ENCODE measurements around the gene MFGE8.
A peak's percentile ranks its signal among the peaks of the same experiment; 100 is the strongest.
"Not testable (repeated sequence)": the region's sequence is repeated elsewhere in the genome, so short reads cannot be mapped to it uniquely, and the experiment has no call there.

MFGE8 gene

GRCh38 chr15:88913017-88913849, at the start of gene MFGE8:
Gene MFGE8, minus strand, starts transcription at chr15:88913379. Its CDS starts 60 bp downstream, at chr15:88913319.
- peak; percentile 82 for DNase-seq (ENCODE audit: low spot score)

- no peak for DNase-seq (ENCODE audit: low spot score)
Measured at GRCh38 chr15:88959445-88959844, 46.3 kb upstream of the MFGE8 start.

GRCh38 chr15:88956906-88957305, 43.7 kb upstream of the MFGE8 start:
- no peak for DNase-seq (ENCODE audit: low spot score)

- DNase-seq (ENCODE audit: low spot score) = no peak
Measured at GRCh38 chr15:88956263-88956662, 43.1 kb upstream of the MFGE8 start.

GRCh38 chr15:88954431-88955277, 41.5 kb upstream of the MFGE8 start:
- no peak for DNase-seq (ENCODE audit: low spot score)

- no peak for DNase-seq (ENCODE audit: low spot score)
Measured at GRCh38 chr15:88950600-88951160, 37.5 kb upstream of the MFGE8 start.

GRCh38 chr15:88949734-88950400, 36.7 kb upstream of the MFGE8 start:
- DNase-seq (ENCODE audit: low spot score) = no peak

GRCh38 chr15:88940110-88940675, 27.0 kb upstream of the MFGE8 start:
- no peak for DNase-seq (ENCODE audit: low spot score)

GRCh38 chr15:88939486-88939806, 26.3 kb upstream of the MFGE8 start:
- no peak for DNase-seq (ENCODE audit: low spot score)

- DNase-seq (ENCODE audit: low spot score) = no peak
Measured at GRCh38 chr15:88938802-88939485, 25.8 kb upstream of the MFGE8 start.

GRCh38 chr15:88934449-88934848, 21.3 kb upstream of the MFGE8 start:
- DNase-seq (ENCODE audit: low spot score) = not testable (repeated sequence)

- no peak for DNase-seq (ENCODE audit: low spot score)
Measured at GRCh38 chr15:88932875-88933330, 19.7 kb upstream of the MFGE8 start.

- DNase-seq (ENCODE audit: low spot score) = no peak
Measured at GRCh38 chr15:88932271-88932874, 19.2 kb upstream of the MFGE8 start.

- DNase-seq (ENCODE audit: low spot score) = no peak
Measured at GRCh38 chr15:88930579-88930978, 17.4 kb upstream of the MFGE8 start.

- DNase-seq (ENCODE audit: low spot score) = not testable (repeated sequence)
Measured at GRCh38 chr15:88929358-88930098, 16.3 kb upstream of the MFGE8 start.

GRCh38 chr15:88928192-88928591, 15.0 kb upstream of the MFGE8 start:
- DNase-seq (ENCODE audit: low spot score) = not testable (repeated sequence)

GRCh38 chr15:88925648-88926047, 12.5 kb upstream of the MFGE8 start:
- DNase-seq (ENCODE audit: low spot score) = not testable (repeated sequence)

GRCh38 chr15:88920892-88921435, 7.8 kb upstream of the MFGE8 start:
- not testable (repeated sequence) for DNase-seq (ENCODE audit: low spot score)

- no peak for DNase-seq (ENCODE audit: low spot score)
Measured at GRCh38 chr15:88920186-88920891, 7.2 kb upstream of the MFGE8 start.
